Measurements from ENCODE around the gene NTM. TPM values are rescaled to one million over a fixed set of nuclear protein-coding genes. Genes with fewer than 3 reads are reported as not detected.
A peak's percentile ranks its signal among the peaks of the same experiment; 100 is the strongest.
"Not testable (repeated sequence)": the region's sequence is repeated elsewhere in the genome, so short reads cannot be mapped to it uniquely, and the experiment has no call there.

NTM gene
- total and polyA plus RNA-seq, 2 experiments from 2014 or later, result 1.1 to 1.7 TPM

DNA sequence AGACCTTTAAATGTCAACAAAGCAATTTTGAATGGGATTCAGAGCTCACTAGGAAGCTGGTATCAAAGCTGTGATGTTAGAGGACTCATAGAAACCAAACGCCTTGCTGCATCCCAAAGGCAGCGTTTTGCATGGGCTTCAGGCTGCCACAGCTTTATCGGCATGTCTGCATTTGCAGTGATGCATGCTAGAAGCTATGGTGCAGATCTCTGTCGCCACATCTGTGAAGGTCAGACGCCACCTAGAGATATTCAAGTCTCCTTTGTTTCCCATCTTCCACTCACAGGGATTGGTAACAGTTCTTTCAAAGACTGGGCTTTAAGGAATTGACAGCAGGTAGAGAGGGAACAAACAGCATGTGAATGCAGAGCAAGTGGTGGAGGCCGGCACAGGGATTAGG lies 47.8 kb downstream of the NTM start:
- Histone ChIP-seq H3K4me1 (ENCODE audit: low read depth) (no peaks in the 10 kb centered on the region), H3K4me3 (no peak overlapping the region), H3K27ac (no peak overlapping the region), H3K36me3 (no peaks in the 10 kb centered on the region), H3K27me3 (no peaks in the 10 kb centered on the region), H3K9me3 (ENCODE audit: low read depth) (no peaks in the 10 kb centered on the region)
- TF ChIP-seq, protein P1, sequence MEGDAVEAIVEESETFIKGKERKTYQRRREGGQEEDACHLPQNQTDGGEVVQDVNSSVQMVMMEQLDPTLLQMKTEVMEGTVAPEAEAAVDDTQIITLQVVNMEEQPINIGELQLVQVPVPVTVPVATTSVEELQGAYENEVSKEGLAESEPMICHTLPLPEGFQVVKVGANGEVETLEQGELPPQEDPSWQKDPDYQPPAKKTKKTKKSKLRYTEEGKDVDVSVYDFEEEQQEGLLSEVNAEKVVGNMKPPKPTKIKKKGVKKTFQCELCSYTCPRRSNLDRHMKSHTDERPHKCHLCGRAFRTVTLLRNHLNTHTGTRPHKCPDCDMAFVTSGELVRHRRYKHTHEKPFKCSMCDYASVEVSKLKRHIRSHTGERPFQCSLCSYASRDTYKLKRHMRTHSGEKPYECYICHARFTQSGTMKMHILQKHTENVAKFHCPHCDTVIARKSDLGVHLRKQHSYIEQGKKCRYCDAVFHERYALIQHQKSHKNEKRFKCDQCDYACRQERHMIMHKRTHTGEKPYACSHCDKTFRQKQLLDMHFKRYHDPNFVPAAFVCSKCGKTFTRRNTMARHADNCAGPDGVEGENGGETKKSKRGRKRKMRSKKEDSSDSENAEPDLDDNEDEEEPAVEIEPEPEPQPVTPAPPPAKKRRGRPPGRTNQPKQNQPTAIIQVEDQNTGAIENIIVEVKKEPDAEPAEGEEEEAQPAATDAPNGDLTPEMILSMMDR (IDR thresholded peaks at IDR 0.05; ENCODE audit: low read depth, low read length), result no peak
- DNase-seq (ENCODE audit: low read depth in 1 of 2, low spot score in 1 of 2), result no peak

DNA sequence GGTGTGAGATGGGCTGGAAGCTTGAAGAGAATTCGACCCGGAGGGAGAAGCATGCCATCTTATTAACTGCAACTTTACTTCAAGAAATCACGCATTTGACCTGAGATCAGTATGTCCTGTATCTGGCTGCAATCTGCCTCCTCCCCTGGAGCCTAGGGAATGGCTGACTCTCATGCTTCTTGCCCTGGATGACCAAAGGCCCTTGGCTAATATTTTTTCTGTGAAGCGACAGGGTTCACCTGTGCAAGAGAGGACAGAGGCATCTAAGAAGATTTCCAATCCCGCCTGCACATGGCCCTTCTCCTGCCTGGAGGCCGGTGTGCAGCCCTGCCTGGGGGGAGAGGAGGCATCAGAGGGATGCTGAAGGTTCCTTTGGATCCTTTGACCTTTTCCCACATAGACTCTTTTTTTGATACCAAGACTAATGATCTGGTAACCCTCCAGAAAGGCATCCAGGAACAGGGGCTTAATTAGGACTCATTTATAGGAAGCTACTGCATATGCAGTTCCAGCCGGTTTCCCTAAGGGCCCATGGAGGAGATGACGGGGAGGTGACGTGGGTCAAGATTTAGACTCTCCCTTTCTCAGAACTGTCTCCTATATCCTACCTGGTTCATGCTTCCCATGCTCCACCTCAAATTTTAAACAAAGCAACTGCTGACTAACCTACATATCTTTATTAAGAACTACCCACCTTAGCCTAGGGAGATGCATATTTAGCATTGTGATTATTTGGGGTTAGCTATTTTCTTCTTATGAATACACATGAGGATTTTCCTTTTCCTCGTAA lies 50.8 kb downstream of the NTM start:
- Histone ChIP-seq H3K27ac (no peak overlapping the region), H3K27me3 (no peaks in the 10 kb centered on the region), H3K4me1 (ENCODE audit: low read depth) (no peaks in the 10 kb centered on the region), H3K4me3 (no peak overlapping the region), H3K9me3 (ENCODE audit: low read depth) (no peaks in the 10 kb centered on the region), H3K36me3 (no peaks in the 10 kb centered on the region)
- no peak for DNase-seq (ENCODE audit: low read depth in 1 of 2, low spot score in 1 of 2)
- TF ChIP-seq, protein P1 (IDR thresholded peaks at IDR 0.05; ENCODE audit: low read depth, low read length), result no peak

DNA sequence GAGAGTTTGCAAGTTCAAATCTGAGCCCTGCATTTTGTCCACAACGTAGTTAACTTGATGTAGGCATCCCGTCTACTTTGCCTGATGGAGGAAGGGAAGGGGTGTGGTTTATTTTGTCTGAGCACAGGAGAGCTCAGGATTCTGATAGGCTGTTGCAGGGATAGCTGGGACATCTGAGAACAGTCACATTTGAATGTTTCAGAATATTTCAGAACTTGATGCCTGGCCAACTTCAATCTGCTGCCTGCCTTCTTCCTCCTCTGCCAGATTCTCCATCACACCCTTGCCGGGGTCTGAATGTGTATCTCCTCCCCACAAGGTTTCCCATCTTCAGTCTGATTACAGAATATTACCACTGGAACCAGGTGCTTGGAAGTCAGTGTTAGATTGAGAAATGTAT lies 51.6 kb downstream of the NTM start:
- H3K9me3 ChIP-seq (ENCODE audit: low read depth), result no peaks in the 10 kb centered on the region
- H3K27me3 ChIP-seq, result no peaks in the 10 kb centered on the region
- no peak overlapping the region for H3K27ac ChIP-seq
- H3K4me1 ChIP-seq (ENCODE audit: low read depth), result no peaks in the 10 kb centered on the region
- H3K36me3 ChIP-seq, result no peaks in the 10 kb centered on the region
- no peak overlapping the region for H3K4me3 ChIP-seq
- no peak for DNase-seq (ENCODE audit: low read depth in 1 of 2, low spot score in 1 of 2)
- TF ChIP-seq, protein P1 (IDR thresholded peaks at IDR 0.05; ENCODE audit: low read depth, low read length), result no peak

DNA sequence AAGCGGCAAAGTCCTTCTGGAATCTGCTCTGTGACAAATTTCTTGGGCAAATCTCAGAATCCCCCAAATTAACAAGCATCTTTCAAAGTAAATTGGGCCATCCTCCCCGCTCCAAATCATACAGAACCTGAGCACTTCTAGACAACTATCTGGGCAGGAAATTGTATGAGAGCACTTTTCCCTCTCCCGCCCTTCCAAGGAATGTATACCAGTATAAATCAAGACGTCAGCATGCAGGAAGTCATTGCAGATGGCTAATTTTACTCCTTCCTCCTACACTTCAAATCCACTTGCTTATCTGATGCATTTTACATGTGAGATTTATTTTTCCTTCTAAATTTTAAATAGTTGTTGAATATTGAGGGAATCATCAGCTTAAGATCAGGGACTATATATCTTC lies 52.1 kb downstream of the NTM start:
- Histone ChIP-seq H3K27ac (no peak overlapping the region), H3K36me3 (no peaks in the 10 kb centered on the region), H3K4me1 (ENCODE audit: low read depth) (no peaks in the 10 kb centered on the region), H3K4me3 (no peak overlapping the region), H3K9me3 (ENCODE audit: low read depth) (no peaks in the 10 kb centered on the region), H3K27me3 (no peaks in the 10 kb centered on the region)
- TF ChIP-seq, protein P1 (IDR thresholded peaks at IDR 0.05; ENCODE audit: low read depth, low read length), result no peak
- no peak for DNase-seq (ENCODE audit: low read depth in 1 of 2, low spot score in 1 of 2)

DNA sequence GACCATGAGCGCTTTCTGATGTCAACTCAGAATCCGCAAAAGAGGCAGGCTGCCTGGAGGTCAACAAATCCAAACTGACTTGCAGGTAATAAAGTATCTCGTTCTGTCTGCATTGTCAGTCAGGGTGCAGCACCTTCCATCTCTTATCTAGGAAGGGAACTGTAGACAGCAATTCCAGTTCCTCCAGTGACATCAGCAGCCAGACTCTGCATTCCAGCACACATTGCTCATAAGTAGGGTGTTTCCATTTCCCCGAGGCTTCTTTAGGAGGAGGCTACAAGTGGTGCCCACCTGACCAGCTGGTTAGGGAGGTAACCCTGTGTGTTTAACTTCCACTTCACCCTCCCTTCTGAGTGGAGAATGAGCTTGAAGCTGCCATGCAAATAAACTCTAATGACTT lies 53.3 kb downstream of the NTM start:
- Histone ChIP-seq H3K4me3 (no peak overlapping the region), H3K9me3 (ENCODE audit: low read depth) (no peaks in the 10 kb centered on the region), H3K27ac (no peak overlapping the region), H3K27me3 (no peaks in the 10 kb centered on the region), H3K36me3 (no peaks in the 10 kb centered on the region), H3K4me1 (ENCODE audit: low read depth) (no peaks in the 10 kb centered on the region)
- peak in 1 of 2 donors; percentile 9 for DNase-seq (ENCODE audit: low read depth in 1 of 2, low spot score in 1 of 2)
- TF ChIP-seq, protein P1 (IDR thresholded peaks at IDR 0.05; ENCODE audit: low read depth, low read length), result no peak

DNA sequence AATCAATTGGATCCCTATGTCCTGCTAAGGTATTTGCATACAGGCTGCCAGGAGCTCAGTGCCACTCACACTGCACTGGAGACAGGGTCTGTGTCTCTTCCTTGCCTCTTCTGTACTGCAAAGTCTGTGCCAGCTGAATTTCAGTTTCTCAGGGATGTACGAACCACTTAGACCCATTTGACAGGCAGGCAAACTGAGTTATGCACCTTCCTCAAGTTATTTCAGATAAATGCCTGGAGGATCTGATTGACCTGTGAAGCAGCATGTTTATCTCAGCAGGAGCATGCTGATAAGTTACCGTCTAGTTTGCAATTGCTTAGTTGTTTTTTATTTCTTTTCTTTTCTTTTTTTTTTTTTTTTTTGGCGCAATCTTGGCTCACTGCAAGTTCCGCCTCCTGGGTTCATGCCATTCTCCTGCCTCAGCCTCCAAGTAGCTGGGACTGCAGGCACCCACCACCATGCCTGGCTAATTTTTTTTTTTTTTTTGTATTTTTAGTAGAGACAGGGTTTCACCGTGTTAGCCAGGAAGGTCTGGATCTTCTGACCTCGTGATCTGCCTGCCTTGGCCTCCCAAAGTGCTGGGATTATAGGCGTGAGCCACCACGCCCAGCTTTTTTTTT lies 54.0 kb downstream of the NTM start:
- H3K27ac ChIP-seq; H3K27me3 ChIP-seq; H3K4me1 ChIP-seq (ENCODE audit: low read depth); H3K9me3 ChIP-seq (ENCODE audit: low read depth); H3K36me3 ChIP-seq; DNase-seq (ENCODE audit: low read depth in 1 of 2, low spot score in 1 of 2); H3K4me3 ChIP-seq: not testable (repeated sequence)
